ENCODE measurements around the gene SUSD6.
A peak's percentile ranks its signal among the peaks of the same experiment; 100 is the strongest.
"Not testable (repeated sequence)": the region's sequence is repeated elsewhere in the genome, so short reads cannot be mapped to it uniquely, and the experiment has no call there.

The SUSD6 gene

DNA sequence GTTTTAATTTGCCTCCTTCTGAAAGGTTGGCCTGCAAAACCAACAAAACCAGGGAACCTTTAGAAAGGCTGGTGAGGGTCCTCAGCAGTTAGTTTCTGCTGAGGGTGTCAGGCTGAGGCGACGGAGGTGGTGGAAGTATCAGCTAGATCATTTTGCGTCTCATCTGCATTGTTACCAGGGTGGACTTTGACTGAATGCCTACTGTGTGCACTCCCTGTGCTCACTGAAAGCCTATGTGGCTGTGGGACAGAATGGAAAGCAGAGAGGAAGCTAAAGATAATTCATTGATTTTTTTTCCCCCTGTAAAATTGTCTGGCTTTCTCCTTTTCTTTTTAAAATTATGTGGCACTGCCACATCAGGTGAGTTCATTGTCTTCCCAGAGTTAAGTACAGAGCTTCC is 87.2 kb downstream of the SUSD6 start:
- DNase-seq: no peak
- Mint-ChIP-seq H3K27me3 (ENCODE audit: low read depth, poor library complexity) (no peaks in the 10 kb centered on the region), H3K9me3 (no peaks in the 10 kb centered on the region), H3K36me3 (ENCODE audit: low read depth) (no peaks in the 10 kb centered on the region), H3K27ac (peak overlapping the region; percentile 93), H3K4me3 (no peak overlapping the region), H3K4me1 (peaks cover 97% of the 10 kb centered on the region)
- TF ChIP-seq, protein P1, sequence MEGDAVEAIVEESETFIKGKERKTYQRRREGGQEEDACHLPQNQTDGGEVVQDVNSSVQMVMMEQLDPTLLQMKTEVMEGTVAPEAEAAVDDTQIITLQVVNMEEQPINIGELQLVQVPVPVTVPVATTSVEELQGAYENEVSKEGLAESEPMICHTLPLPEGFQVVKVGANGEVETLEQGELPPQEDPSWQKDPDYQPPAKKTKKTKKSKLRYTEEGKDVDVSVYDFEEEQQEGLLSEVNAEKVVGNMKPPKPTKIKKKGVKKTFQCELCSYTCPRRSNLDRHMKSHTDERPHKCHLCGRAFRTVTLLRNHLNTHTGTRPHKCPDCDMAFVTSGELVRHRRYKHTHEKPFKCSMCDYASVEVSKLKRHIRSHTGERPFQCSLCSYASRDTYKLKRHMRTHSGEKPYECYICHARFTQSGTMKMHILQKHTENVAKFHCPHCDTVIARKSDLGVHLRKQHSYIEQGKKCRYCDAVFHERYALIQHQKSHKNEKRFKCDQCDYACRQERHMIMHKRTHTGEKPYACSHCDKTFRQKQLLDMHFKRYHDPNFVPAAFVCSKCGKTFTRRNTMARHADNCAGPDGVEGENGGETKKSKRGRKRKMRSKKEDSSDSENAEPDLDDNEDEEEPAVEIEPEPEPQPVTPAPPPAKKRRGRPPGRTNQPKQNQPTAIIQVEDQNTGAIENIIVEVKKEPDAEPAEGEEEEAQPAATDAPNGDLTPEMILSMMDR (IDR thresholded peaks at IDR 0.05): no peak

- H3K4me3 Mint-ChIP-seq, H3K27ac Mint-ChIP-seq: not testable (repeated sequence)
- peaks cover 97% of the 10 kb centered on the region for H3K4me1 Mint-ChIP-seq
Measured at GRCh38 chr14:69699243-69699642, 87.8 kb downstream of the SUSD6 start.

DNA sequence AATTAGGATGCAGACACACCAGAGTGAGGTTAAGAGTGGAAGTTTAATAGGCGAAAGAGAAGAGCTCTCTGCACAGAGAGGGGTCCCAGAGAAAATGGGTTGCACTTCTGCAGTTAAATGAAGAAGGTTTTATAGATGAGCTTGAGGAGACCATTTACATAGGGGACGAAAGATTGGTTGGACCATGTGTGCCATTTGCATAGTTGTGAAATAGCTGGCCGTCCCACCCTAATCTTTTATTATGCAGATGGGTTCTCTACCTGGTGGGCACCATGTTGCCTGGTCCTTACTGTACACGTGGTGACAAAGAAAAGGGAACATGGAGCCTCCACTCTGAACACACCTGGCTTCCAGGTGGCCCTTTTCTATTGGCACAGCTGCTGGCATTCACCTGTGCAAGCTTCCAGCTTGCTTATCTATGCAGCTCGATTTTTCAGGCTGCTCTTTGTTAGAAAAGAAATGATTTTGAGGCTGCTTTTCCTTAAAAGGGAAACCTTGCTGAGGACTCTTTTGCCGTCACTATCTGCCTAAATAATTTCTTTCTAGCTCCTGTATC is 88.4 kb downstream of the SUSD6 start:
- Mint-ChIP-seq H3K4me1 (peaks cover 92% of the 10 kb centered on the region), H3K36me3 (ENCODE audit: low read depth) (peaks cover 5% of the 10 kb centered on the region), H3K9me3 (no peaks in the 10 kb centered on the region), H3K27me3 (ENCODE audit: low read depth, poor library complexity) (no peaks in the 10 kb centered on the region), H3K4me3 (no peak overlapping the region), H3K27ac (no peak overlapping the region)
- TF ChIP-seq, protein P1 (IDR thresholded peaks at IDR 0.05): no peak
- DNase-seq: no peak

More at GRCh38 chr14:69699243-69699642, 87.8 kb downstream of the SUSD6 start:
- H3K27me3 Mint-ChIP-seq (ENCODE audit: low read depth, poor library complexity); H3K36me3 Mint-ChIP-seq (ENCODE audit: low read depth); DNase-seq; H3K9me3 Mint-ChIP-seq: not testable (repeated sequence)

GRCh38 chr14:69700575-69700974 is 89.2 kb downstream of the SUSD6 start:
- Mint-ChIP-seq H3K4me3 (peak overlapping the region; percentile 12), H3K36me3 (ENCODE audit: low read depth) (peaks cover 5% of the 10 kb centered on the region), H3K4me1 (peaks cover 88% of the 10 kb centered on the region), H3K9me3 (no peaks in the 10 kb centered on the region), H3K27ac (no peak overlapping the region), H3K27me3 (ENCODE audit: low read depth, poor library complexity) (no peaks in the 10 kb centered on the region)
- TF ChIP-seq, protein P1 (IDR thresholded peaks at IDR 0.05): no peak
- DNase-seq: no peak

DNA sequence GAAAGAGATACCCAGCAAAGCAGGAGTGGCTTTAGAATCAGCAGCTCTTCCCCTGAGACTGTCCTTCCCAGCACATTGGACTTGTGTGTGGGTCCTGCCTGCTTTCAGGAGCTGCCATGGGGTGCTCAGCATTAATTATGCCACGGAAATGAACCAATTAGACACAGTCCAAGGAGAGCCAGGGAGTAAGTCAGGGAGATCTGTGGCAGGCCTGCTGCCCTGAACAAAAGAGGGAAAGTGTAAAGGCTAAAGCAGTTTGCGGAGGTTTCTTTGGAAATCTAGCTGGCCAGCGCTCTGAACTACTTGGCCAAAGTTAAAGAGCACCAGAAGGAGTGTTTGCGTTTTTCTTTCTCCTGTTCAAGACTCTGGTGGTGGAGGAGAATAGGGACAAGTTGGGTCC is 89.9 kb downstream of the SUSD6 start:
- Mint-ChIP-seq H3K27me3 (ENCODE audit: low read depth, poor library complexity) (no peaks in the 10 kb centered on the region), H3K9me3 (no peaks in the 10 kb centered on the region), H3K4me1 (peaks cover 86% of the 10 kb centered on the region), H3K27ac (peak overlapping the region; percentile 70), H3K36me3 (ENCODE audit: low read depth) (peaks cover 5% of the 10 kb centered on the region), H3K4me3 (no peak overlapping the region)
- TF ChIP-seq, protein P1 (IDR thresholded peaks at IDR 0.05): no peak
- DNase-seq: no peak

DNA sequence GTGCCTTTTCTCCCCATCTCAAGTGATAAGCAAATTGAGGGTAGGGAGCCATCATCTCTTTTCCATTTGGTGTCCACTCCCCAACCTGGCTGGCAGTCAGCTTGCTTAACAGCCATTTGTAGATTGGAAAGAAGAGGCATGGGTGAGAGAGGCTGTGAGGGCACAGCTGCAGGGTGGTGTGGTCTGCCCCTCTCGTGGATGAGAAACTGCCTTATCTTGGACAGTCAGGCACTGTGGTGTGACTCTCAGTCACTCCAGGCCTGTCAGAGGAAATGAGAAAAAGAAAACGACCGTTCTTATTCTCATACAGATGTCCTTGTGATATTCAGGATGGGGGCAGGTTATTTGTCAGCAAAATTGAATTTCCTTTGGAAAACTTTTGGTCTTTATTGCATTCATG is 90.5 kb downstream of the SUSD6 start:
- H3K36me3 Mint-ChIP-seq (ENCODE audit: low read depth): peaks cover 5% of the 10 kb centered on the region
- no peaks in the 10 kb centered on the region for H3K27me3 Mint-ChIP-seq (ENCODE audit: low read depth, poor library complexity)
- TF ChIP-seq, protein P1 (IDR thresholded peaks at IDR 0.05): no peak
- peaks cover 81% of the 10 kb centered on the region for H3K4me1 Mint-ChIP-seq
- DNase-seq: no peak
- H3K4me3 Mint-ChIP-seq: no peak overlapping the region
- H3K27ac Mint-ChIP-seq: no peak overlapping the region
- H3K9me3 Mint-ChIP-seq: no peaks in the 10 kb centered on the region
